22Rv1 (cell line): ENCODE data around the gene LIPM.

Experiments used
- CTCF ChIP-seq: fragments of 450-650 bp; IDR thresholded peaks from 2 replicates; pipeline ENCODE4 v1.5.1; 2017; ENCODE audit warnings: mild to moderate bottlenecking
- ZFX ChIP-seq: fragments of 450-650 bp; IDR thresholded peaks from 2 replicates; pipeline ENCODE4 v1.6.1; 2017; ENCODE audit warnings: antibody characterized with exemption, borderline replicate concordance

DNA sequence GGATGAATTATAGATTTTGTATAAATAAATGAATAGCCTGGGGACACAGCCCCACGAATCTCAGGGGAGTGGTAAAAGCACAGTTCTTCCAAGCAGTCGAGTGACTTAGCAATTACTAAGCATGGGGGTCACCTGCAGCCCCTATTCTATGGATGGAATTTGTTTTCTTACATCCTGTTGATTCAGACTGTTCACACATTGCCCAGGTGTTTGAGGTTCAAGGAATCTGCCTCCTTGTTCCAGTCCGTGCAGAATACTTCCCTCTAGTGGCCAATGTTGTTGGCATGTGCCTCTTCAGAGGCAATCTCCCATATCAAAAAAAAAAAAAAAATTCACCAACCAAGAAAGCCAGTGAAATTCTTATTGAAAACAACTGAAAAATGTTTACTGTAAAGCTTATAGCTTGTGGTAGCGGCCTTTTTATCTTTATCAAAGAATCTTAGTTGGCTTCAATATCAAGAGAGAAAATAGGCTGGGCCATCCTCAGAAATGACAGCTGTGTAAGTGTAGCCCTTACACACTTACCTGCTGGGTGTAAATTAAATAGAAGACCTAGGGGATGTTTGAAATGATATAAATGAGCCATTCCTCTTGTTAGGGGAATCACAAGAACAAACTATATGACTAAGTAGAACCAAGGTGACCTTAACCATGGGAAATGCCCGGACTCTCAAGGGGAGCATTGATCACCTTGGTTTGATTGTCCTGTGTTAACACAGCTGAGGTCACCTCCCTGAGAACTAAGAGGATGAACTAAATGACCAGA lies 7.8 kb downstream of the LIPM start:
- TF ChIP-seq CTCF (peak; percentile 93), ZFX (no peak)
